Glutamatergic neuron (in vitro differentiated cells): ENCODE results near the gene MAGI1. TPM values are rescaled to one million over a fixed set of nuclear protein-coding genes. Genes with fewer than 3 reads are reported as not detected.

Source experiments
- DNase-seq: peaks from one replicate; pipeline ENCODE4 v3.0.0; 2022
- H3K27ac Mint-ChIP-seq: one replicate; pipeline ENCODE4 v1.8.0; 2020; ENCODE audit warnings: mild to moderate bottlenecking, mixed read lengths, inconsistent platforms; ENCODE audit not compliant: unreplicated experiment
- H3K27me3 Mint-ChIP-seq: one replicate; pipeline ENCODE4 v1.8.0; 2020; ENCODE audit warnings: mild to moderate bottlenecking, moderate library complexity, mixed read lengths, inconsistent platforms; ENCODE audit not compliant: unreplicated experiment
- H3K36me3 Mint-ChIP-seq: one replicate; pipeline ENCODE4 v1.8.0; 2020; ENCODE audit warnings: mild to moderate bottlenecking, mixed read lengths, inconsistent platforms; ENCODE audit not compliant: unreplicated experiment
- H3K4me1 Mint-ChIP-seq: one replicate; pipeline ENCODE4 v1.8.0; 2020; ENCODE audit warnings: mild to moderate bottlenecking, low read depth, mixed read lengths, inconsistent platforms; ENCODE audit not compliant: unreplicated experiment
- H3K4me3 Mint-ChIP-seq: one replicate; pipeline ENCODE4 v1.8.0; 2020; ENCODE audit warnings: mild to moderate bottlenecking, mixed read lengths, inconsistent platforms; ENCODE audit not compliant: unreplicated experiment
- H3K9me3 Mint-ChIP-seq: one replicate; pipeline ENCODE4 v1.8.0; 2020; ENCODE audit warnings: mild to moderate bottlenecking, moderate library complexity, mixed read lengths, inconsistent platforms; ENCODE audit not compliant: unreplicated experiment
- total RNA-seq: library from RNA; stranded (reverse); fragmentation: NEBNext Ultra II Directional; extraction: Animal tissue kit (Norgen Biotek cat#: 25700); gene quantifications from one replicate; pipeline ENCODE4 v1.2.1, GENCODE V29; 2021; ENCODE audit not compliant: unreplicated experiment
- TF ChIP-seq, protein P1 (sequence below): fragments of 200-600 bp; sonication (generic); IDR thresholded peaks from one replicate; pipeline ENCODE4 v1.5.0; 2021; ENCODE audit not compliant: partially characterized antibody, unreplicated experiment

Gene MAGI1
- total RNA-seq, 1 donor from 2014 or later = 46.5 TPM

DNA sequence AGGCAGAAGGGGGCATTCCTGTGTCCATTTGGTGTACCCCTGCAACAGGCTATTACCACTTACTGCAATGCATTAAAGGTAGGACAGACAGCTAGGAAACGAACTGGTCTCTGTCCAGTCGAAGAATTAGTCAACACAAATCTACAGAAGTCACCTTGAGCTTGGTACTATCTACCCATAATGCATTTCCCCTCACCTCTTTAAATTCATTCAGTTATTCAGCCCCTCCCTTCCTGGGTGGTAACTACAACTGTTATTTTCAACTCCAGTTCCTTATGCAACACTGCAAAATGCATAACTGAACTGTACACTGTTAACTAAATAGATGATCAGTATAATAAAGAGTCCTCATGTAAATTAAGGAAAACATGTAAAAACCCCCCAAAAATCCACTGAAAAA is 77.6 kb downstream of the MAGI1 start:
- Mint-ChIP-seq H3K9me3 (no peaks in the 10 kb centered on the region), H3K36me3 (no peaks in the 10 kb centered on the region), H3K4me3 (no peak overlapping the region), H3K27me3 (no peaks in the 10 kb centered on the region), H3K4me1 (no peaks in the 10 kb centered on the region), H3K27ac (no peak overlapping the region)
- TF ChIP-seq, protein P1, sequence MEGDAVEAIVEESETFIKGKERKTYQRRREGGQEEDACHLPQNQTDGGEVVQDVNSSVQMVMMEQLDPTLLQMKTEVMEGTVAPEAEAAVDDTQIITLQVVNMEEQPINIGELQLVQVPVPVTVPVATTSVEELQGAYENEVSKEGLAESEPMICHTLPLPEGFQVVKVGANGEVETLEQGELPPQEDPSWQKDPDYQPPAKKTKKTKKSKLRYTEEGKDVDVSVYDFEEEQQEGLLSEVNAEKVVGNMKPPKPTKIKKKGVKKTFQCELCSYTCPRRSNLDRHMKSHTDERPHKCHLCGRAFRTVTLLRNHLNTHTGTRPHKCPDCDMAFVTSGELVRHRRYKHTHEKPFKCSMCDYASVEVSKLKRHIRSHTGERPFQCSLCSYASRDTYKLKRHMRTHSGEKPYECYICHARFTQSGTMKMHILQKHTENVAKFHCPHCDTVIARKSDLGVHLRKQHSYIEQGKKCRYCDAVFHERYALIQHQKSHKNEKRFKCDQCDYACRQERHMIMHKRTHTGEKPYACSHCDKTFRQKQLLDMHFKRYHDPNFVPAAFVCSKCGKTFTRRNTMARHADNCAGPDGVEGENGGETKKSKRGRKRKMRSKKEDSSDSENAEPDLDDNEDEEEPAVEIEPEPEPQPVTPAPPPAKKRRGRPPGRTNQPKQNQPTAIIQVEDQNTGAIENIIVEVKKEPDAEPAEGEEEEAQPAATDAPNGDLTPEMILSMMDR = no peak
- DNase-seq = no peak

DNA sequence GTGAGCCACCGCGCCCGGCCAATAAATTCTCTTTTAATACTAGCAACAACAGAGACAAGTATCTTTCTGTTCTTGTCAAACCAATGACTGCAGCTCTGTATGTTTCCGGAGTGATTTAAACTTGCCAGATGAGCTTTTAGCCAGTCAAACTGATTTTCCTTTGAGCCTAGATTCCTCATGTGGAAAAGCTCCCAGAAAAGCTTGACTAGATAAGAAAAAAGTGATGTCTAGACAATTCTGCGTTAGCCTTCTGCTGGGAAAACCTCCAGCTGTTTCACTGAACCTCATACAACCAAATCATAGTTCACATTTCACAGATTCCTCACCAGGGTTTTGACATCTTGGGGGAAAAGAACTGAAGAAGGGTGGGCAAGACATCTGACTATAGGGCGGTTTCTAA is 78.6 kb downstream of the MAGI1 start:
- no peak for DNase-seq
- H3K4me1 Mint-ChIP-seq = no peaks in the 10 kb centered on the region
- no peaks in the 10 kb centered on the region for H3K36me3 Mint-ChIP-seq
- no peaks in the 10 kb centered on the region for H3K27me3 Mint-ChIP-seq
- TF ChIP-seq, protein P1 = no peak
- no peak overlapping the region for H3K27ac Mint-ChIP-seq
- no peak overlapping the region for H3K4me3 Mint-ChIP-seq
- no peaks in the 10 kb centered on the region for H3K9me3 Mint-ChIP-seq

DNA sequence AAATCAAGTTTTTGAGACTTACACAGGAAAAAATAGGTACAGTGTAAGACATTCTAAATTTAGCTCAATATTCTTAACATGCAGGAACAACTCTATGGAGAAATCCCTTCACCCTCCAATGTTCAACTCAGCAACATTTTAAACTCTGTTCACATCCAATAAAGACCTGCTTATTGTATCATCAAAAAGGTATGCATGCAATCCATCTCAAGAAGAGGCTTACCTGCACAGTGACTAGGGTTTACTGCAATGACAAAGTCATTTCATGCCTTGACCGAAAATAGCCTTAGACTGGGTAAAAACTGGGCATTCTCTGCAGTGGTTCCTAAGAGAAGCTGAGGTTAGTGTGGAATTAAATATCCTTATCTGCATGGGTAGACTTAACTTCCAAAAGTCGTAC is 80.5 kb downstream of the MAGI1 start:
- TF ChIP-seq, protein P1 = no peak
- H3K27me3 Mint-ChIP-seq = no peaks in the 10 kb centered on the region
- H3K36me3 Mint-ChIP-seq = no peaks in the 10 kb centered on the region
- H3K9me3 Mint-ChIP-seq = no peaks in the 10 kb centered on the region
- DNase-seq = no peak
- H3K4me1 Mint-ChIP-seq = no peaks in the 10 kb centered on the region
- H3K4me3 Mint-ChIP-seq = no peak overlapping the region
- no peak overlapping the region for H3K27ac Mint-ChIP-seq

DNA sequence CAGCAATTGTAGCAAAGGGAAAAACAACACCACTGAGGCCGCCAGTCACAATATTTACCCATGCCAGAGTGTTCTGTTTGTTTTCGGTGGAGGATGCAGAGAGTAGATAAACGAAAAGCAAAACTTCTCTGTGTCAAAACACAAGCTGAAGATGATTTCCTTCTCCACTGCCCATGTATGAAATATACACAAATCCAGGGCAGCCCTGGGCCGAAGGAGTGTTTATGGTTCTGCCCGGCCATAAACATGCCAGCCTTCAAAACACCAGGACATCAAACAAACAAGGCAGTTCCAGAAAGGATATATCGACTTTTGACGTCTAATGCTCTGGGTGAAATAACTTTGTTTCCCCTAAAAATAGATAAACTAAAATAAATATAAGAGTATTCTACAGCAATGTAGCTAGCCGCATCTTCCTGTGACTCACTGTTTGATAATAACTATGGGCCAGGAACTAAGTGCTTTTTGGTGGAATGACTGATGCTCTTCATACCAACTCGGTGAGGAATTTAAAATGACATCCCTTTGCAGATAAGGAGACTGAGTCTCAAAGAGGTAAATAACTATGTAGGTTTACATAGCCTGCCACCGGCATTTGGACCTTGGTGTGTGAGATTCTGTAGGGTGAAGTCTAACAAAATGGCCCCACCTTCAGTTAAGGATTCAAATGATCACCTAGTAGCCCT is 82.8 kb downstream of the MAGI1 start:
- Mint-ChIP-seq H3K27me3 (no peaks in the 10 kb centered on the region), H3K4me1 (no peaks in the 10 kb centered on the region), H3K27ac (no peak overlapping the region)

More for the DNA sequence above, 82.8 kb downstream of the MAGI1 start:
- Mint-ChIP-seq H3K9me3 (no peaks in the 10 kb centered on the region), H3K36me3 (no peaks in the 10 kb centered on the region), H3K4me3 (no peak overlapping the region)
- no peak for DNase-seq
- TF ChIP-seq, protein P1 = no peak
